HG03460 (cell line): Measurements from ENCODE around the gene TPMT.

Experiments
- ATAC-seq: cut with Tn5 transposase; IDR thresholded peaks from one replicate; pipeline ENCODE4 v1.9.1; 2021; ENCODE audit not compliant: unreplicated experiment

TPMT gene

GRCh38 chr6:18117136-18117535, 37.7 kb downstream of the TPMT start:
- no peak for ATAC-seq

- no peak for ATAC-seq
Measured at GRCh38 chr6:18115356-18115755, 39.5 kb downstream of the TPMT start.

- ATAC-seq, result no peak
Measured at GRCh38 chr6:18110162-18110561, 44.7 kb downstream of the TPMT start.

- ATAC-seq, result no peak
Measured at GRCh38 chr6:18107061-18107460, 47.8 kb downstream of the TPMT start.

GRCh38 chr6:18102783-18103509, 51.9 kb downstream of the TPMT start:
- ATAC-seq, result no peak

GRCh38 chr6:18101873-18102272, 53.0 kb downstream of the TPMT start:
- no peak for ATAC-seq

GRCh38 chr6:18101271-18101670, 53.6 kb downstream of the TPMT start:
- no peak for ATAC-seq

GRCh38 chr6:18100296-18100695, 54.6 kb downstream of the TPMT start:
- no peak for ATAC-seq

- no peak for ATAC-seq
Measured at GRCh38 chr6:18099511-18099910, 55.4 kb downstream of the TPMT start.

- no peak for ATAC-seq
Measured at GRCh38 chr6:18096423-18096822, 58.5 kb downstream of the TPMT start.

GRCh38 chr6:18091382-18091781, 63.5 kb downstream of the TPMT start:
- ATAC-seq, result no peak

- ATAC-seq, result no peak
Measured at GRCh38 chr6:18090349-18090786, 64.5 kb downstream of the TPMT start.

GRCh38 chr6:18088419-18089296, 66.2 kb downstream of the TPMT start:
- ATAC-seq, result no peak

GRCh38 chr6:18087396-18088165, 67.3 kb downstream of the TPMT start:
- ATAC-seq, result no peak

- ATAC-seq, result no peak
Measured at GRCh38 chr6:18081025-18081668, 73.7 kb downstream of the TPMT start.

- ATAC-seq, result no peak
Measured at GRCh38 chr6:18080544-18080943, 74.3 kb downstream of the TPMT start.

- no peak for ATAC-seq
Measured at GRCh38 chr6:18078866-18079265, 76.0 kb downstream of the TPMT start.
